ENCODE data around the gene PEMT. TPM values are rescaled to one million over a fixed set of nuclear protein-coding genes. Genes with fewer than 3 reads are reported as not detected.

PEMT gene
- total and polyA plus RNA-seq, 9 of the 15 experiments (the other 6 are each of a cell fraction or from before 2014, with no cell fraction given) = 1.4 to 36.4 (median 13.6) TPM

DNA sequence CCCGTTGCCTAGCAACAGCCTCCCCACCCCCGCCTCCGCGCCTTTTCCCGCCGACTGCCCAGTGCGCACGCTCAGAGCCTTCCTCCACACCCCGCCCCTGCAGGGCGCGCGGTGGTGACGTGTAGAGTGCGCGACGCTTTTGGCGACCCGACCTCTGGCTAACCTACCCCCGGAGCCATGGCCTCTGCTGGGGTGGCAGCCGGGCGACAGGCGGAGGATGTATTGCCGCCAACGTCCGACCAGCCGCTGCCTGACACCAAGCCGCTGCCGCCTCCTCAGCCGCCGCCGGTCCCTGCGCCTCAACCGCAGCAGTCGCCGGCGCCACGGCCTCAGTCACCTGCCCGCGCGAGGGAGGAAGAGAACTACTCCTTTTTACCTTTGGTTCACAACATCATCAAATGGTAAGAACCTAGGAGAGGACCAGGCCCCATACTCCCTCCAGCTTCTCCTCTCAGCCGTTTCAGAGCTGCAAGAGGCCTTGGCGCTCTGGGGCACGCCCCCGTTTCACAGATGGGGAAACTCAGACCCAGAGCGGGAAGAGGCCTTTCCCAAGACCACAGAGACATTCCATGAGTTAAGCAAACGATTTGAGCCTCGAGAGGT lies 114.5 kb downstream of the PEMT start, which contains the start of gene MED9 (continued):
- peak in 1 of 2 experiments; percentile 65; a peak in 2 of 4 replicates for TF ChIP-seq SIN3A (IDR thresholded peaks at IDR 0.05; ENCODE audit: borderline replicate concordance in 2 of 2, control insufficient read depth in 1 of 2, low read depth in 2 of 2, low read length in 2 of 2)
- no peak for TF ChIP-seq CREB3 (tag; conservative IDR thresholded peaks at IDR 0.05; ENCODE audit: low read depth)
- no peak for TF ChIP-seq NEUROD1 (IDR thresholded peaks at IDR 0.05; ENCODE audit: borderline replicate concordance, low read depth, low read length, partially characterized antibody)
- no peak for TF ChIP-seq FOXO4 (CRISPR knock-in tag; IDR thresholded peaks at IDR 0.05)
- no peak for TF ChIP-seq SMARCB1 (IDR thresholded peaks at IDR 0.05; ENCODE audit: insufficient read length, low read depth)
- TF ChIP-seq CEBPG (CRISPR knock-in tag; IDR thresholded peaks at IDR 0.05) = no peak
- TF ChIP-seq CEBPG (tag; conservative IDR thresholded peaks at IDR 0.05 in 1 of 2, IDR thresholded peaks at IDR 0.05 in 1 of 2) = no peak
- TF ChIP-seq CHD4 (IDR thresholded peaks at IDR 0.05; ENCODE audit: insufficient read depth, insufficient replicate concordance, low read depth, low read length, poor library complexity, severe bottlenecking) = no peak
- TF ChIP-seq STAT5B (CRISPR knock-in tag; IDR thresholded peaks at IDR 0.05) = no peak
- TF ChIP-seq ZZZ3 (IDR thresholded peaks at IDR 0.05) = no peak
- TF ChIP-seq ZNF778 (CRISPR knock-in tag; IDR thresholded peaks at IDR 0.05) = no peak
- no peak for TF ChIP-seq SETDB1 (IDR thresholded peaks at IDR 0.05; ENCODE audit: low read length)
- no peak for TF ChIP-seq NCOA2 (IDR thresholded peaks at IDR 0.05; ENCODE audit: partially characterized antibody in 2 of 2)
- peak; percentile 43 for TF ChIP-seq MAX (CRISPR knock-in tag; IDR thresholded peaks at IDR 0.05)
- TF ChIP-seq NR3C1 (CRISPR knock-in tag; IDR thresholded peaks at IDR 0.05) = no peak
- TF ChIP-seq CBX5 (IDR thresholded peaks at IDR 0.05; ENCODE audit: borderline replicate concordance, low read depth) = no peak
- TF ChIP-seq GABPB2 (CRISPR knock-in tag; conservative IDR thresholded peaks at IDR 0.05) = no peak
- TF ChIP-seq BHLHE40 (IDR thresholded peaks at IDR 0.05; ENCODE audit: low read length) = no peak
- TF ChIP-seq FOXJ3 (CRISPR knock-in tag; IDR thresholded peaks at IDR 0.05) = no peak
- no peak for TF ChIP-seq ZKSCAN8 (CRISPR knock-in tag; IDR thresholded peaks at IDR 0.05)
- no peak for TF ChIP-seq MCM3 (IDR thresholded peaks at IDR 0.05)
- TF ChIP-seq, protein P1, sequence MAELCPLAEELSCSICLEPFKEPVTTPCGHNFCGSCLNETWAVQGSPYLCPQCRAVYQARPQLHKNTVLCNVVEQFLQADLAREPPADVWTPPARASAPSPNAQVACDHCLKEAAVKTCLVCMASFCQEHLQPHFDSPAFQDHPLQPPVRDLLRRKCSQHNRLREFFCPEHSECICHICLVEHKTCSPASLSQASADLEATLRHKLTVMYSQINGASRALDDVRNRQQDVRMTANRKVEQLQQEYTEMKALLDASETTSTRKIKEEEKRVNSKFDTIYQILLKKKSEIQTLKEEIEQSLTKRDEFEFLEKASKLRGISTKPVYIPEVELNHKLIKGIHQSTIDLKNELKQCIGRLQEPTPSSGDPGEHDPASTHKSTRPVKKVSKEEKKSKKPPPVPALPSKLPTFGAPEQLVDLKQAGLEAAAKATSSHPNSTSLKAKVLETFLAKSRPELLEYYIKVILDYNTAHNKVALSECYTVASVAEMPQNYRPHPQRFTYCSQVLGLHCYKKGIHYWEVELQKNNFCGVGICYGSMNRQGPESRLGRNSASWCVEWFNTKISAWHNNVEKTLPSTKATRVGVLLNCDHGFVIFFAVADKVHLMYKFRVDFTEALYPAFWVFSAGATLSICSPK (IDR thresholded peaks at IDR 0.05; ENCODE audit: borderline replicate concordance) = no peak
- TF ChIP-seq ZFP1 (CRISPR knock-in tag; IDR thresholded peaks at IDR 0.05) = no peak
- no peak for TF ChIP-seq LEF1 (IDR thresholded peaks at IDR 0.05)

Measured in K562 (cell line).